Measurements from ENCODE around the gene MCCC1. TPM values are rescaled to one million over a fixed set of nuclear protein-coding genes. Genes with fewer than 3 reads are reported as not detected.

Gene MCCC1
- total and polyA plus RNA-seq, 4 experiments from 2014 or later = 27.0 to 43.8 (median 29.0) TPM

GRCh38 chr3:183131186-183131725 lies 32.0 kb upstream of the MCCC1 start:
- Mint-ChIP-seq H3K27me3 (no peaks in the 10 kb centered on the region), H3K36me3 (peaks cover 5 to 39% of the 10 kb centered on the region in 2 donors), H3K9me3 (peaks cover 0 to 18% (median 9%) of the 10 kb centered on the region in 8 donors), H3K4me1 (no peaks in the 10 kb centered on the region), H3K4me3 (no peak overlapping the region), H3K27ac (no peak overlapping the region)
- no peak for DNase-seq
- intact Hi-C loops (cut with micrococcal nuclease) = no loop called here
- H3K36me3 ChIP-seq (ENCODE audit: insufficient read depth, low read length) = no peaks in the 10 kb centered on the region
- H3K4me3 ChIP-seq (ENCODE audit: low read length in 2 of 2) = no peak overlapping the region
- H3K27ac ChIP-seq (ENCODE audit: low read depth, low read length) = no peak overlapping the region
- H3K27me3 ChIP-seq (ENCODE audit: insufficient read depth, low read length) = no peaks in the 10 kb centered on the region
- H3K4me1 ChIP-seq (ENCODE audit: insufficient read depth, low read length) = no peaks in the 10 kb centered on the region
- ChIA-PET CTCF (ENCODE audit: partially characterized antibody) (interaction anchor here (1.0 kb wide), 1 partner anchor 8 kb away, joined by 3 read pairs; no protein-coding TSS in a partner anchor), POLR2A (ENCODE audit: partially characterized antibody) (no interaction called here)
- no peaks in the 10 kb centered on the region for H3K9me3 ChIP-seq (ENCODE audit: control insufficient read depth in 1 of 2, low read length in 2 of 2)

DNA sequence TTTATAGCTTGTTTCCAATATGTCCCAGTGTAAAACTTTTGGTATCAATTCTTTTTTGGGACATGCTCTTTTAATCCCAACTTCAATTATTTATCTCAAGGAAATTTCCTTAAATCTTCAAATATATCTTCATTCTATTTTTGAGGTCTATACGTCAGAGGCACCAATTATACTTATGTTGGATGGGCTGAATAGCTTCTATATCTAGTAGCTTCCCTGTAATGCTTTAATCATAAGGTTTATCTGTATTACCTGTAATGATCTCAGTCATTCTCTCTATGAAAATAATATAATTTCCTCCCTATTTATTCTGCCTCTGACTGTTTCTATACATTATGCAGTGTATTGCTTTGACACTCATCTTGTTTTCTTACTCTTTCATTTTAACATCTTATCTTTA lies 29.9 kb upstream of the MCCC1 start:
- intact Hi-C loops (cut with micrococcal nuclease) = no loop called here
- peaks cover 5 to 32% of the 10 kb centered on the region in 2 donors for H3K36me3 Mint-ChIP-seq
- POLR2A ChIA-PET (ENCODE audit: partially characterized antibody) = interaction anchor here (0.6 kb wide), 1 partner anchor 269 kb away, joined by 3 read pairs; no protein-coding TSS in a partner anchor

GRCh38 chr3:183128709-183129108 lies 29.4 kb upstream of the MCCC1 start:
- Histone ChIP-seq H3K27ac (ENCODE audit: low read depth, low read length) (no peak overlapping the region), H3K4me3 (ENCODE audit: low read length in 2 of 2) (no peak overlapping the region), H3K27me3 (ENCODE audit: insufficient read depth, low read length) (no peaks in the 10 kb centered on the region), H3K36me3 (ENCODE audit: insufficient read depth, low read length) (no peaks in the 10 kb centered on the region), H3K9me3 (ENCODE audit: control insufficient read depth in 1 of 2, low read length in 2 of 2) (no peaks in the 10 kb centered on the region), H3K4me1 (ENCODE audit: insufficient read depth, low read length) (no peaks in the 10 kb centered on the region)
- ChIA-PET CTCF (ENCODE audit: partially characterized antibody) (no interaction called here), POLR2A (ENCODE audit: partially characterized antibody) (interaction anchor here (0.6 kb wide), 1 partner anchor 270 kb away, joined by 3 read pairs; no protein-coding TSS in a partner anchor)
- Mint-ChIP-seq H3K36me3 (peaks cover 5 to 26% of the 10 kb centered on the region in 2 donors), H3K4me1 (no peaks in the 10 kb centered on the region), H3K4me3 (no peak overlapping the region), H3K9me3 (peaks cover 0 to 18% (median 9%) of the 10 kb centered on the region in 8 donors), H3K27ac (no peak overlapping the region), H3K27me3 (no peaks in the 10 kb centered on the region)
- no peak for DNase-seq
- intact Hi-C loops (cut with micrococcal nuclease) = no loop called here

More for the DNA sequence above, 29.9 kb upstream of the MCCC1 start:
- Histone ChIP-seq H3K27me3 (ENCODE audit: insufficient read depth, low read length) (no peaks in the 10 kb centered on the region), H3K4me1 (ENCODE audit: insufficient read depth, low read length) (no peaks in the 10 kb centered on the region), H3K36me3 (ENCODE audit: insufficient read depth, low read length) (no peaks in the 10 kb centered on the region), H3K9me3 (ENCODE audit: control insufficient read depth in 1 of 2, low read length in 2 of 2) (no peaks in the 10 kb centered on the region), H3K27ac (ENCODE audit: low read depth, low read length) (no peak overlapping the region), H3K4me3 (ENCODE audit: low read length in 2 of 2) (no peak overlapping the region)
- Mint-ChIP-seq H3K4me3 (no peak overlapping the region), H3K27me3 (no peaks in the 10 kb centered on the region), H3K4me1 (no peaks in the 10 kb centered on the region), H3K27ac (no peak overlapping the region), H3K9me3 (peaks cover 0 to 18% (median 9%) of the 10 kb centered on the region in 8 donors)
- DNase-seq = no peak
- CTCF ChIA-PET (ENCODE audit: partially characterized antibody) = no interaction called here

DNA sequence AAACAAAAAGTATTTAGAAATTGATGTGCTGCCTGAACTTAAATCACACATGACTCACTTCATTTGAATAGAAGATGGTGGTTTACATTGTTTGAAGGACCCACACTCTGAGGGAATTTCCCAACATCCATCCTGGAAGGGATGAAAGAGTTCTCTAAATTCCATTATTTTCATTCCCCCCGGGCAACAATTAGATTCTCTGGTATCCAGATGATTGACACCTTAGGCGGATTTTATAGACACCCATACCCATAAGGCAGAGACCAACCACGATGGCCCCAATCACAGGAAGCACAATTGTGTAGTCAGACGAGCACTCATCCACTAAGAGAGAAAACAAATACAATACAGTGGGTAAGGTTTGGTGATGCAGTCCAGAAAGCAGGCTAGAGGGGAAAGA lies 24.6 kb upstream of the MCCC1 start:
- Histone ChIP-seq H3K27me3 (ENCODE audit: insufficient read depth, low read length) (no peaks in the 10 kb centered on the region), H3K9me3 (ENCODE audit: control insufficient read depth in 1 of 2, low read length in 2 of 2) (no peaks in the 10 kb centered on the region), H3K4me1 (ENCODE audit: insufficient read depth, low read length) (no peaks in the 10 kb centered on the region), H3K4me3 (ENCODE audit: low read length in 2 of 2) (no peak overlapping the region), H3K27ac (ENCODE audit: low read depth, low read length) (no peak overlapping the region), H3K36me3 (ENCODE audit: insufficient read depth, low read length) (no peaks in the 10 kb centered on the region)
- ChIA-PET CTCF (ENCODE audit: partially characterized antibody) (interaction anchor here (1.0 to 7.3 kb wide), 8 partner anchors 10 to 643 kb away, joined by 3 to 163 read pairs (median 11); partner anchors contain the start of gene MCCC1), POLR2A (ENCODE audit: partially characterized antibody) (interaction anchor here (0.5 kb wide), 1 partner anchor 232 kb away, joined by 3 read pairs; no protein-coding TSS in a partner anchor)
- H3K27me3 Mint-ChIP-seq = no peaks in the 10 kb centered on the region
- no peaks in the 10 kb centered on the region for H3K4me1 Mint-ChIP-seq
- no peak overlapping the region for H3K27ac Mint-ChIP-seq
- H3K9me3 Mint-ChIP-seq = peaks cover 0 to 4% (median 0%) of the 10 kb centered on the region in 8 donors
- peaks cover 0 to 3% of the 10 kb centered on the region in 2 donors for H3K36me3 Mint-ChIP-seq
- H3K4me3 Mint-ChIP-seq = no peak overlapping the region
- no peak for DNase-seq
- intact Hi-C loops (cut with micrococcal nuclease) = loop anchor here (2.0 kb wide), 1 partner anchor 65 kb away; no protein-coding TSS in a partner anchor

DNA sequence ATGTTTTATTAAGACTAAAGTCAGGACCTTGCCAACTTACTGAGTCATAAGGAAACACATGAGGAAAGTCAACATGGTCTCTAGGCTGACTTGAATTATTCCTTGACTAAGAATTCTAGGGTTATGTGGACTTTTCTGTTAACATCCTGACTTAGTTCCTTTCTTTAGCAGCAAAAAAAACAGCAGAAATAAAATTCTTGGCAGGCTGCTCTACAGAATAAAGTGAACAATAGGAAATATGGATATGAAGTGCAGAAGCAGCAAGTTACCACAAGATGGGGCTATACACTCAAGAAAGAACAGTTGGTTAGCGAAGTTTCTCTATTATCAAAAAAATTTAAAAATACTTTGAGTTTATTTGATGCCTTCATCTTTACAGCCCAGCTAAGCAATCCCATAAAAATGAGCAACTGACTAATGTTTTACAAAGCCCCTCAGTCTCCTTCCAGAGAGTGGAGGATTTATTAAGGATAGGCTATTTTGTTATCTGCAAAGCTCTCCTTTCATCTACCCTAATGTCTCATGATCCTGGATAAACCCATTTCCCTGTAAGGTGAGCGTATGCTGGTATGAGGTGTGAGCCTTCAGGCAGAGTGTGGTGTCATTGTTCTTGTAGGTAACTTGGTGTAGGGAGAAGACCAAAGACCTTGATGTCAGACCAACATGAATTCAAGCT lies 23.1 kb upstream of the MCCC1 start:
- Histone ChIP-seq H3K27ac (ENCODE audit: low read depth, low read length) (no peak overlapping the region), H3K9me3 (ENCODE audit: control insufficient read depth in 1 of 2, low read length in 2 of 2) (no peaks in the 10 kb centered on the region), H3K4me1 (ENCODE audit: insufficient read depth, low read length) (no peaks in the 10 kb centered on the region), H3K36me3 (ENCODE audit: insufficient read depth, low read length) (no peaks in the 10 kb centered on the region), H3K4me3 (ENCODE audit: low read length in 2 of 2) (no peak overlapping the region), H3K27me3 (ENCODE audit: insufficient read depth, low read length) (no peaks in the 10 kb centered on the region)
- Mint-ChIP-seq H3K36me3 (no peaks in the 10 kb centered on the region), H3K4me1 (no peaks in the 10 kb centered on the region), H3K27me3 (peaks cover 0 to 2% of the 10 kb centered on the region in 2 donors), H3K27ac (no peak overlapping the region), H3K4me3 (no peak overlapping the region), H3K9me3 (no peaks in the 10 kb centered on the region)
- intact Hi-C loops (cut with micrococcal nuclease) = loop anchor here (1.0 to 2.0 kb wide), 4 partner anchors 66 to 645 kb away; no protein-coding TSS in a partner anchor
- ChIA-PET CTCF (ENCODE audit: partially characterized antibody) (interaction anchor here (0.8 to 7.3 kb wide), 20 partner anchors 9 to 762 kb away, joined by 3 to 163 read pairs (median 6); partner anchors contain the start of genes MCCC1 and PARL), POLR2A (ENCODE audit: partially characterized antibody) (interaction anchor here (1.2 kb wide), 1 partner anchor 263 kb away, joined by 3 read pairs; no protein-coding TSS in a partner anchor)
- peak in 4 of 5 donors; percentile 53 to 55 (median 54) for DNase-seq

- intact Hi-C loops (cut with micrococcal nuclease) = no loop called here
Measured at GRCh38 chr3:183120538-183121215, 21.4 kb upstream of the MCCC1 start.

More at GRCh38 chr3:183120538-183121215, 21.4 kb upstream of the MCCC1 start:
- H3K27me3 ChIP-seq (ENCODE audit: insufficient read depth, low read length) = no peaks in the 10 kb centered on the region
- no peaks in the 10 kb centered on the region for H3K9me3 ChIP-seq (ENCODE audit: control insufficient read depth in 1 of 2, low read length in 2 of 2)
- H3K4me3 ChIP-seq (ENCODE audit: low read length in 2 of 2) = no peak overlapping the region
- no peak overlapping the region for H3K4me3 Mint-ChIP-seq
- H3K4me1 ChIP-seq (ENCODE audit: insufficient read depth, low read length) = peaks cover 8% of the 10 kb centered on the region
- H3K4me1 Mint-ChIP-seq = peaks cover 0 to 7% (median 1%) of the 10 kb centered on the region in 4 donors
- CTCF ChIA-PET (ENCODE audit: partially characterized antibody) = interaction anchor here (2.5 to 7.3 kb wide), 2 partner anchors 8 to 262 kb away, joined by 8 to 163 read pairs; no protein-coding TSS in a partner anchor
- POLR2A ChIA-PET (ENCODE audit: partially characterized antibody) = no interaction called here
- peaks cover 6 to 8% of the 10 kb centered on the region in 2 donors for H3K27me3 Mint-ChIP-seq
- no peaks in the 10 kb centered on the region for H3K36me3 ChIP-seq (ENCODE audit: insufficient read depth, low read length)
- H3K9me3 Mint-ChIP-seq = no peaks in the 10 kb centered on the region
- H3K36me3 Mint-ChIP-seq = no peaks in the 10 kb centered on the region
- H3K27ac ChIP-seq (ENCODE audit: low read depth, low read length) = no peak overlapping the region
- DNase-seq = no peak
- no peak overlapping the region for H3K27ac Mint-ChIP-seq

Data from CD4-positive, alpha-beta memory T cell (primary cell).